Keratinocyte (primary cell): Measurements from ENCODE around the gene ARMH2. TPM values are rescaled to one million over a fixed set of nuclear protein-coding genes. Genes with fewer than 3 reads are reported as not detected.

Experiments used
- DNase-seq: peaks from one replicate; pipeline ENCODE4 v3.0.0-alpha.2; 2011; ENCODE audit warnings: low read depth, missing footprints, low spot score
- FAIRE-seq: peaks from 2 replicates; lab custom pipeline; 2011; peaks lifted over from hg19 to GRCh38; lab: Jason Lieb, UNC
- H2AFZ ChIP-seq: 2 replicates; pipeline ENCODE4 v1.6.0; 2012; ENCODE audit warnings: low read length, control low read depth, inconsistent platforms; ENCODE audit not compliant: control insufficient read depth
- H3K27ac ChIP-seq: 2 replicates; pipeline ENCODE4 v1.5.1; 2011; ENCODE audit warnings: low read length; ENCODE audit not compliant: control insufficient read depth, insufficient read depth
- H3K27me3 ChIP-seq: 3 replicates; pipeline ENCODE4 v1.6.0; 2011; ENCODE audit warnings: low read length; ENCODE audit not compliant: control insufficient read depth, insufficient read depth; ENCODE audit errors: extremely low read depth
- H3K36me3 ChIP-seq, 2 experiments: 2 replicates in 1 of 2; 3 replicates in 1 of 2; pipeline ENCODE4 v1.5.1; 2011; ENCODE audit warnings: low read length in 2 of 2, mild to moderate bottlenecking in 1 of 2; ENCODE audit not compliant: control insufficient read depth in 2 of 2, insufficient read depth in 2 of 2; ENCODE audit errors: extremely low read depth in 1 of 2
- H3K4me1 ChIP-seq: 3 replicates; pipeline ENCODE4 v1.5.1; 2011; ENCODE audit warnings: low read length; ENCODE audit not compliant: control insufficient read depth, insufficient read depth; ENCODE audit errors: extremely low read depth
- H3K4me2 ChIP-seq: 3 replicates; pipeline ENCODE4 v1.6.0; 2011; ENCODE audit warnings: low read depth, low read length; ENCODE audit not compliant: control insufficient read depth, insufficient read depth; ENCODE audit errors: extremely low read depth
- H3K4me3 ChIP-seq, 3 experiments: fragments of 200-600 bp in 1 of 3; sonication (generic) in 1 of 3; 2 replicates in 2 of 3; 3 replicates in 1 of 3; pipeline ENCODE4 v1.5.1; 2011 to 2016; ENCODE audit warnings: low read length in 3 of 3, mild to moderate bottlenecking in 3 of 3, control low read depth in 2 of 3, inconsistent platforms in 1 of 3, low read depth in 1 of 3, mixed read lengths in 1 of 3, mixed run types in 1 of 3, moderate library complexity in 1 of 3; ENCODE audit not compliant: control insufficient read depth in 2 of 3, insufficient read depth in 2 of 3; ENCODE audit errors: extremely low read depth in 1 of 3
- H3K79me2 ChIP-seq: 2 replicates; pipeline ENCODE4 v1.6.0; 2012; ENCODE audit warnings: low read length; ENCODE audit not compliant: control insufficient read depth, insufficient read depth
- H3K9ac ChIP-seq: 3 replicates; pipeline ENCODE4 v1.6.0; 2011; ENCODE audit warnings: low read length; ENCODE audit not compliant: control insufficient read depth, insufficient read depth; ENCODE audit errors: extremely low read depth
- H3K9me1 ChIP-seq: 3 replicates; pipeline ENCODE4 v1.6.0; 2011; ENCODE audit warnings: low read length; ENCODE audit not compliant: control insufficient read depth, insufficient read depth; ENCODE audit errors: extremely low read depth
- H3K9me3 ChIP-seq: 2 replicates; pipeline ENCODE4 v1.5.1; 2012; ENCODE audit warnings: low read depth, low read length; ENCODE audit not compliant: control insufficient read depth
- H4K20me1 ChIP-seq: 3 replicates; pipeline ENCODE4 v1.6.0; 2011; ENCODE audit warnings: low read length; ENCODE audit not compliant: control insufficient read depth, insufficient read depth; ENCODE audit errors: extremely low read depth
- EZH2 ChIP-seq: IDR thresholded peaks from one replicate; pipeline ENCODE4 v1.6.1; 2012; ENCODE audit warnings: inconsistent platforms, mild to moderate bottlenecking, low read length, moderate library complexity
- dilution Hi-C: fragments of 300-500 bp; cut with MboI; formaldehyde crosslinking; loops from one replicate; pipeline ENCODE4 v1.7.0; 2020; ENCODE audit warnings: low sequenced_read_pairs; ENCODE audit not compliant: extremely low pct_ligation_motif_present
- polyA plus RNA-seq, 5 experiments: library from polyadenylated mRNA; depleted of rRNA in 3 of 5; stranded (reverse) in 3 of 5; stranded (forward) in 1 of 5; unstranded in 1 of 5; fragments of >200 nt; gene quantifications; 1 replicate in 1 of 5; 2 replicates in 3 of 5; 3 replicates in 1 of 5; pipeline versions ENCODE4 v1.2.1 to v1.2.3, GENCODE V29; 2011 to 2012; ENCODE audit warnings: missing spikeins in 2 of 5, low read depth in 1 of 5, low replicate concordance in 1 of 5
- TF ChIP-seq, protein P1 (sequence below), 3 experiments: IDR thresholded peaks in 1 of 3; conservative IDR thresholded peaks in 1 of 3; optimal IDR thresholded peaks in 1 of 3; 2 replicates in 2 of 3; 3 replicates in 1 of 3; pipeline versions ENCODE3 to v1.5.1; 2011; ENCODE audit warnings: low read length in 3 of 3, mild to moderate bottlenecking in 3 of 3, moderate library complexity in 2 of 3, control low read depth in 1 of 3, inconsistent platforms in 1 of 3; ENCODE audit not compliant: insufficient read depth in 2 of 3; ENCODE audit errors: extremely low read depth in 1 of 3

The ARMH2 gene
- polyA plus RNA-seq, 1 donor (not counting 4 experiments of a cell fraction or from before 2014, with no cell fraction given) = not detected

DNA sequence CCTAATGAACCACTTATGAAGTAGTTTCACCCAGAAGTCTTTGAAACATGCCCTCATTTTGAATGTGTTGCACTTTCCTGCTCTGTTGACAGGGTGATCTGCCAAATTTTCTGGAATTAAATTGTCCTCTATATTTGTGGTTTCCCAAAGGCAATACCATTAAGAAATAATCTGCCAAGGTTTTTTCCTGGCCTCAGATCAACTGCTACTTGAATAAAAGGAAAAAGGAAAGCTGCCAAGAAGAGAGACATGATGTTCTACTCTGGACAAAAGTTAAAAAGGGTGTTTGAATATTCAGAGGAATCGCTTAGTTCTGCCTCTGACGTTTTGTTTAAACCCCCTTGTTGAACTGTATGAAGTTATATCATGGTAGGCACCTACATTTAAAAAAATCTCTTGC lies 37.4 kb upstream of the ARMH2 start:
- DNase-seq (no peak), FAIRE-seq (no peak)
- Histone ChIP-seq H3K9me1 (no peaks in the 10 kb centered on the region), H2AFZ (no peak overlapping the region), H3K27me3 (no peaks in the 10 kb centered on the region), H3K27ac (no peak overlapping the region), H3K9me3 (no peaks in the 10 kb centered on the region), H4K20me1 (no peaks in the 10 kb centered on the region), H3K79me2 (no peaks in the 10 kb centered on the region), H3K9ac (no peak overlapping the region), H3K36me3 (no peaks in the 10 kb centered on the region), H3K4me1 (no peaks in the 10 kb centered on the region), H3K4me2 (no peak overlapping the region), H3K4me3 (no peak overlapping the region)
- dilution Hi-C loops = no loop called here
- TF ChIP-seq EZH2 = no peak
- TF ChIP-seq, protein P1, sequence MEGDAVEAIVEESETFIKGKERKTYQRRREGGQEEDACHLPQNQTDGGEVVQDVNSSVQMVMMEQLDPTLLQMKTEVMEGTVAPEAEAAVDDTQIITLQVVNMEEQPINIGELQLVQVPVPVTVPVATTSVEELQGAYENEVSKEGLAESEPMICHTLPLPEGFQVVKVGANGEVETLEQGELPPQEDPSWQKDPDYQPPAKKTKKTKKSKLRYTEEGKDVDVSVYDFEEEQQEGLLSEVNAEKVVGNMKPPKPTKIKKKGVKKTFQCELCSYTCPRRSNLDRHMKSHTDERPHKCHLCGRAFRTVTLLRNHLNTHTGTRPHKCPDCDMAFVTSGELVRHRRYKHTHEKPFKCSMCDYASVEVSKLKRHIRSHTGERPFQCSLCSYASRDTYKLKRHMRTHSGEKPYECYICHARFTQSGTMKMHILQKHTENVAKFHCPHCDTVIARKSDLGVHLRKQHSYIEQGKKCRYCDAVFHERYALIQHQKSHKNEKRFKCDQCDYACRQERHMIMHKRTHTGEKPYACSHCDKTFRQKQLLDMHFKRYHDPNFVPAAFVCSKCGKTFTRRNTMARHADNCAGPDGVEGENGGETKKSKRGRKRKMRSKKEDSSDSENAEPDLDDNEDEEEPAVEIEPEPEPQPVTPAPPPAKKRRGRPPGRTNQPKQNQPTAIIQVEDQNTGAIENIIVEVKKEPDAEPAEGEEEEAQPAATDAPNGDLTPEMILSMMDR (optimal IDR thresholded peaks at IDR 0.05 in 1 of 3, IDR thresholded peaks at IDR 0.05 in 1 of 3, conservative IDR thresholded peaks at IDR 0.05 in 1 of 3; ENCODE audit: extremely low read depth in 1 of 3, insufficient read depth in 2 of 3, low read length in 3 of 3) = no peak

DNA sequence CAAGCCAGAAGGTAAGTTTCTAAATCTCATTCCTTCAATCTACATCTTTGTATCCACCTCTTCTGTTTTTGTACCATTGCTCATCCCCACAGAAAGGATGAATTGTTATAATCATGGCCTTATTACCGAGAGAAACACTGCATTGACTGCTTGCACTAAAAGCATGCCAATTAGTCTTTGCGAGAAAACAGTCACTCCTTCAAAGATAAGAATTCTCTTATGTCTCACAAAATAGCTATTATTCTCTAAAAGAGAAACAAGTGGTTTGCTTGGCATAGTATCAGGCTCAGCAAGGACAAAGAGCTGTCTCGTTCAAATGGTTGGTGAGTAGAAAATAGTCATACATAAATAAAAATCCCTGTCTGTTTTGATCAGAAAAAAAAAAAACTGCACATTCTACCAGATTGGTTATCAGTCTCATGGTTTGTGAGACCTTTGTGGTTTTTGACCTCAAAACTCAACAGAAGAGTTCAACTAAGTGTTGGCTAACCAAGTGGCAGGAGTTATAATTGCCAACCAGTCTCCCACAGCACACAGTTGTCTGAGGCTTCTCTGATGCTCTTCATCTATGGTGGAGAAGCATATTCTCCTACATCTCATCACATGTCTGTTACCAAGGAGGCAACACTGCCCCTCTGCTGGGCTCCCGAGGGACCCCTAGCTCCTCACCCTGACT lies 35.1 kb upstream of the ARMH2 start:
- H4K20me1 ChIP-seq = no peaks in the 10 kb centered on the region
- DNase-seq (no peak), FAIRE-seq (no peak)
- H3K27ac ChIP-seq = no peak overlapping the region
- H3K4me3 ChIP-seq = no peak overlapping the region
- H3K27me3 ChIP-seq = no peaks in the 10 kb centered on the region
- TF ChIP-seq, protein P1 (optimal IDR thresholded peaks at IDR 0.05 in 1 of 3, IDR thresholded peaks at IDR 0.05 in 1 of 3, conservative IDR thresholded peaks at IDR 0.05 in 1 of 3; ENCODE audit: extremely low read depth in 1 of 3, insufficient read depth in 2 of 3, low read length in 3 of 3) = no peak
- no peak for TF ChIP-seq EZH2
- H3K9me1 ChIP-seq = no peaks in the 10 kb centered on the region
- H3K79me2 ChIP-seq = no peaks in the 10 kb centered on the region
- no peak overlapping the region for H3K4me2 ChIP-seq
- no peaks in the 10 kb centered on the region for H3K9me3 ChIP-seq
- dilution Hi-C loops = no loop called here
- H2AFZ ChIP-seq = no peak overlapping the region
- no peaks in the 10 kb centered on the region for H3K36me3 ChIP-seq
- no peak overlapping the region for H3K9ac ChIP-seq
- no peaks in the 10 kb centered on the region for H3K4me1 ChIP-seq
